ENCODE data around the gene ATP7B.

The ATP7B gene

DNA sequence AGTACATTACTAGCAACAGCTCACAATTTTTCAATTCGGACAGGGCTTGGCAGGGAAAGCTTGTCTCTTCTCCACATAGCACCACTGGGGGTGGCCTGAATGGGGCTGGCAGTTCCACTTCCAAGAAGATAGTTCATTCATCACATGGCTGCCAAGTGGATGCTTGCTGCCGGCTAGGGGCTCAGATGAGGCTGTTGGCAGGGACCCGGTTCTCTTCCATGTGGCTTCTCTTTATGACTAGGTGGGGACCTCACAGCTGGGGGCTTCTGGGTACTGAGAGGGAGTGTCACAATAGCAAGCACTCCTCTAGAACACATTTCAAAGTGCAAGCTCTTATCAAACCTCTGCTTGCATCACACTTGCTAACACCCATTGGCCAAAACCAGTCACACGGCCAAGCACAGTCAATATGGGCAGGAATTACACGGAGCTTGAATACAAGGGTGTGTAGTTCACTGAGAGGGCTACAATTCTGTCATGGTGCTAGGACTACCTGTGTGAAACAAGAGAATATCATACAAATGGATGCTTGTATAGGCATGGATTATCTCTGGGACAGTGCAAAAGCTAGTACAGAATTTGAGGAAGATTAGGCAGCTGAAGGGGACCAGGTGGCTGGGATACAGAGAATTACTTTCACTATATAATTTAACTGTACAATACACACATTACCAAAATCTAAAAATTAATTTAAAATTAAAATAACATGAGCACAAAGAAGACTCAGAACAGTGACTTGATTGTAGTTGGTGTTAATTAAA is 32.3 kb downstream of the ATP7B start:
- no peak for DNase-seq

DNA sequence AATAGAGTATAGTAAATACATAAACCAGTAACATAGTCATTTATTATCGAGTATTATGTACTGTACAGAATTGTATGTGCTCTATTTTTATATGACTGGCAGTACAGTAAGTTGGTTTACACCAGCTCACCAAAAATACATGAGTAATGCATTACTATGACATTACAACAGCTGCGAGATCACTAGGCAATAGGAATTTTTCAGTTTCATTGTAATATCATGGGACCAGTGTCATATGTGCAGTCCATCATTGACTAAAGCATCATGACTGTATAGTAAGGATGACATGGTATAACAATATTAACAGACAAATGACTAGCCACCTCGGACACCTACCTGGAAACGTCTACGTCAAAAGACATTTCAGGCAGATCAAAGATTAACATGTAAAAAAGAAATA is 33.6 kb downstream of the ATP7B start:
- DNase-seq: no peak

DNA sequence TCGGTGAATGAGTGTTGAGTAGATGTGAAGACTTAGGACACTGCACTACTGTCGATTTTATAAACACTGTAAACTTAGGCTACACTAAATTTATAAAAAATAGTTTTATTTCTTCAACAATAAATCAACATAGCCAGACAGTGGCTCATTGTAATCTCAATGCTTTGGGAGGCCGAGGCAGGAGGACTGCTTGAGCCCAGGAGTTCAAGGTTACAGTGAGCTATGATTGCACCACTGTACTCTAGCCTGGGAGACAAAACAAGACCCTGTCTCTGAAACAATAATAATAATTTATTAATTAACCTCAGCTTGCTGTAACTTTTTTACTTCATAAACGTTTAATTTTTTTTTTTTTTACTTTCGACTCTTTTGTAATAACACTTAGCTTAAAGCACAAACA is 34.4 kb downstream of the ATP7B start:
- no peak for DNase-seq

DNA sequence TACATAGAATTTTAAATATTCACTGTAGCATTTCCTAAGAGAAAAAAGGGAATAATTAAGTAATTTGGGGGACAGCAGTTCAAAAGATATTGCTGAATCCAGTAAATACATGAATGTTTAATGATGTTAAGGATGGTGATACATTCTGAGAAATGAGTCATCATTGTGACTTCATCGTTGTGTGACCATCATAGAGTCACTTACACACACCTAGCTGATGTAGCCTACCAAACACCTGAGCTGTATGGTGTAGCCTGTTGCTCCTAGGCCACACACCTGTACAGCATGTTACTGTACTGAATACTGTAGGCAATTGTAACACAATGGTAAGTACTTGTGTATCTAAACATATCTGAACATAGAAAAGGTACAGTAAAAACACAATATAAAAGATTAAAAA is 34.8 kb downstream of the ATP7B start:
- no peak for DNase-seq

DNA sequence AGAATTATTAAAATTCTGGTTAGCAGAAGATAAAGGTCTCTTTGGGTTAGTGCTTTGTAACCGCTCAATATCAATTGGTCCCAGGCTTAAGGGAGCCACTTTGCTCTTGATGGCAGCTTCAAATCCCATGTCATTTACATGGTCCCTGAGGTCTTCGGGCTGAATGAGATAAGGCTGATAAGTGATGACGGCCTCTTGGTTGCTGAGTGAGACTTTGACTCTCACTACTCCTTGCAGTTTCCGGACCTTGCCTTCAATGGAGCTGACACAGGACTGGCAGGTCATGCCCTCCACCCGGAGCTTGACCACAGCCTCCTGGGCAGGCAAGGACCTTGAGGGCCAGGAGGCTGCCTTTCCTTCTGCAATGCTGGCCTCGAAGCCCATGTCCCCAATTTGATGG is 36.8 kb downstream of the ATP7B start:
- DNase-seq: no peak

DNA sequence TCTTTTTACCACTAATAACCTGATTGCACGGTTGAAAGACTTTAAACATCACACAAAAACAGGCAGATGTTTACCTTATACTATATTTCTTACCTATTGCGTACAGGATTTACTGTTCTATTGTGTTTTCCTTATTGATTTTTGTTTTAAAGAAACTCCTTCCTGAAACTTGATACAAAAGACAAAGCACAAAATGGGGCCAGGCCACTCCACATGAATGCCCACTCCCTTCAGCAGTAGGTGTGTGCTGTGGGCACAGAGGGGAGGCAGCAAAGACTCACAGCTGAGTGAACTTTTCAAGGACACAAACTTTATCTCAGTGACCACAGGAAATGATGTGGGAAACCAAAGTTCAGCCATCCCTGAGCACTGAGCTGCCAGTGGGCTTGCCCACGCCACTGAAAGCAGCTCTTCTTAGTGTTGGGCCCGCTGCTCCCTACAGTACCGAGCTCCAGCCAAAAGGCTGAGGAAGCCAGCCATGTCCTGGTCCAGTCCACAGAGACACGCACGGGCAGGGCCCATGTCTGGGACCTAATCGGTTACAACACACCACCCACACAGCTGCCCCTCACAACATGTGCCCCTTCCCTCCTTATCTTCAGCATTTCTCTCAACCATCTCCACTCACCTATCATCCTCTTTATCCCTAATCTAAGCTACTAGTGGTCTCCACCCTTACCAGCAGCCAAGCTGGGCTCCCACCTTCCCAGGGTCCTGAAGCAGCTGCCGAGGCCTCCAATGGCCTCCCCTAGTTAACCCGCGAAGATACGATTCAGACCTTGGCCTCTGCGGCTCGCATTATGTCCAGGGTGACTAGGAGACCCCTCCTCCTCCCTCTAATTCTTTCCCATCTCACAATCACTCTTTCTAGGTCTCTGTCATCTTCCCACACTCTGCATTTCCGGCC is 39.5 kb downstream of the ATP7B start:
- no peak for DNase-seq

DNA sequence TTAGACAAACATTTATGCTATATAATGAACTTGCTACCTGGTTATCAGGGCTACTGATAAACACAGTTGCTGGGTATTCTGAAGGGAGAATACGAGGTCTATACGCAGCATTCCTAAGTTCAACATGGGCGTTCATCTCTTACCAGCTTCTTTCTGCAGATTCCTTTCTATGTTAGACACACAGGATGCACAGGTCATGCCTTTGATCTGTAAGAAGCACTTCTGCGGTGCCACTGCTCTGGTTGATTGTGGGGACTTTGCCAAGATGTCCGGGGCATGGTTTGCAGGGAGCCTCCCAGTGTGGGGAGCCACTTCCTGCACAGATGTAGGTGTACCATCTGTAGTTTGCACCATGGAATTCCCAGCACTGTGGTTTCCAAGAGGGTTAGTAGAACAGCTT is 40.9 kb downstream of the ATP7B start:
- DNase-seq: no peak

DNA sequence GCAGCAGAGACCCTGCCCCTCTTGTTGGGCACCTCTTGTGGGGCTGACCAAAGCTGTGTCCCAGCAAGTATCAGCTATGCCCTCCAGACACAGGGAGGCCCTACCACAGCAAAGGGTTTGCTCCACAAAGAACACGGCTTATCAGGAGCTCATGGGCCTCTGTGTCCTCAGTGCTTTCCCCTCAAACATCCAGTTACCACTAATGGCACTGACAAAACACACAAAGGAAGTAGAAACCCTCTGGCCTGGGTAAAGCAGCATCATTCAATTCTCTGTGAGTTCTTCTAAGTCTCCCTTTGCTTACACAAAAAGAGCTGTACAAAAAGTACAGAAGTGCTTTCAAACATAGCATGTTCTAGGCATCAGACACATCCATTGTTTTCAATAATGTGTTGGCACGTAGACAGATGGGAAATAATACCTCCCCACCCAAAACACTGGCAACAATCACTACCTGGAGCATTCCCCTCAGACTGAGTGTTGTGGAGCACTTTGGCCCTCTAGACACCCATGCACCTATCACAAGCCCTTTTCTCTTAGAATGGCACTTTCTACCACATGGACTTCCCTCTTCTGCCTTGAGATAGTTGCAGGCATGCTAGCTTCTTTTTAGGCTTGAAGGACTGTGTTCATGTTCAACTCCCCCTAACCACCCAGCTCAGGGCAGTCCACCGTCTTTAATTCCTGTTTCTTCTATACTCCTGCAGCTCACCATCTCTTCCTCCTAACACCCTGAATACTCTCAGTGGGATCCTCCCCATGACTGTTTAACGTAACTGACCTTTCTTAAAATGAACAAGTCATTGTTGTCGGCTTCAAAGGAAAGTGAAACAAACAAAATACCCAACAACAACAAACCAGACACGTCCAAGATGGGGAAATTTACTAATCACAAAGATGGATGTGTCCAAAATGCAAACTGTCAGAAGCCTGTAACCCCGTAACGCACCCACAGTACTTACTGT is 43.5 kb downstream of the ATP7B start:
- DNase-seq: no peak

DNA sequence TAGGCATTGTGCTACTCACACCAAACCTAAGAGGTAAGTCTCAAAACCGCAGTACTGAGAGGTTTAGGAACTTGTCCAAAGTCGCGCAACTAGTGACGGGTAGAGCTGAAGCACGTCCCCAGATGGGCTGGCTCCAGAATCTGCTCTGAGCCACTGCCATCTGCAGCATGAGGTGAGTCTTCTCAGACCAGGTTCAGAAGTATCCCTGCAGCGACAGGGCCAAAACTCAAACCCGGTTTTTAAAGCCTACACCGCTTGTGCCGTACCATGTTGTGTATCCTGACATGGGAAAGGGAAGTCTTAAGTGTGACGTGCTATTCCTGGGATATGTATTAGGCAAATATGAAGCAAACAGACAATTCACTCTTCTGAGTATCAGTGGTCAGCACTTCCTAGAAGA is 45.1 kb downstream of the ATP7B start:
- no peak for DNase-seq

DNA sequence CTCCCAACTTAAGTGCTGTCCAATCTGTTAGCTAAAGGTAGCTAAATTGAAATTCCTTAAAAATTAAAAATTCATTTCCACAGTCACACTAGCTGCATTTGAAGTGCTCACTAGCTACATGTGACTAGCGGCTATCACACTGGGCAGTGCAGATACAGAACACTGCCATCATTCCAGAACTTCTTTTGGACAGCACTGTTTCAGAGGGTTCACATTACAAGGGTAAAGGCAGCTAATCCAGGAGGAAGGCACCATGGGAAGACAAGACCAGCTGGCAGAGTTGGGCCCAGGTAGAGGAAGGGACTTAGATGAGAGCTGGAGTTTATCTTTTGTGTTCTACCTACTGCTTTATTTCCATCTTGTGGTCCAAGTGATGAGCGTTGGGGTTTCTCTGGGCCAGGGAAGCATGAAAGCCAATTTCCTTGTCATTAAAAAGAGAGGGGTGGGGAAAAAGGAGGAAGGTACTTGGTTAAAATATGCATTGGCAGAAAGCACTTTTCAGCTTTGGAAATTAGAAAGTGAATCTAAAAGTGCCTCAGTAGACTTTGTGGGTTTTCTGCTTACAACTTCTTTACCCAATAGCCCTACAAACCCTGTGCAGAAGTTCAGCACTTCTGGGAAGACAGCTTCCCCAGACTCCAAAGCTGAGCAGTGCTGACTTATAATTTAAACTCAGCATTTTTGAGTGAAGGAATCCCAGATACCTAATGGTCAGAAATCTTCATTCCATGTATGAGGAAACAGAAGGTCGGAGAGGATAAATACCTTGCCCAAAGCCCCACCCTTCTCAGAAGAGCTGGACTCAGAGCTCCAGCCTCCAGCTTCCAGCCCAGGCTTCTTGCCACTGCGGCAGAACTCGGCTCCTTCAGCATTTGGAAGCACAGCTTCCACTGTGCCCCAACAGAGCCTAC is 49.5 kb downstream of the ATP7B start:
- no peak for DNase-seq

DNA sequence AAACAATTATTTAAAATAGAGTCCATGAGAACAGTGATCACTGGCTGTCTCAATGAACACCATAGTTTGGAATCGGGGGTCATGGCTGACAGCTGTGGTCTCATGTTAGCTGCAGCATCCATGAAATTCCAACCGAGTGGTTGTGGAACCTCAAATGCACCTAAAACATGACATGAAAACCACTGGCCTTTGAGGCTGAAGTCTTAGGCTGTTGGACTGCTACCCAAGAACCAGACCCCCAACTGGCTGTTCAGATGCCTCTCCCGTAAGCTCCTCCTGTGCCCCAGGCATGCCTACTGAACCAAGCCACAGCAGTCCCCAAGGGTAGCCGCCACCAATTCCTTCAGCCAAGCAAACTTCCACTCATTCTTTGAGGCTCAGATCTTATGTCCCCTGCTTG is 50.5 kb downstream of the ATP7B start:
- no peak for DNase-seq

DNA sequence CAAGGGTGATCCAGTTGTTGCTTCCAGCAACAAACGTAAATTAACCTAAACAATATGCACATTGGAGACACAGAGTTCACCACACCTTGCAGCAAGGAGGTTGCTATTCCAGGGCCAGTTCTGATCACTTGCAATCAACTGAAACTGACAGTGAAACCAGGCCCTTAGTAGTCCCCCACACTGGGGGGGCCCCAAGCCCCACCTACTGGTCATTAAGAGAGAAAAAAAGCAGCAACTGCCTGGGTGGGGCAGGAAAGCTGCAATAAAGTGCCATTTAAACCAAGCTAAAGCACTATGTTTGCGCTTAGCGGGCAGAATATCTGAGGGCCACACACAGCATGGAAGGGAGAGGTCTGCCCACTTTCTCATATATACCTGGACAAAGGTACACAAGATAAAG is 51.5 kb downstream of the ATP7B start:
- no peak for DNase-seq

DNA sequence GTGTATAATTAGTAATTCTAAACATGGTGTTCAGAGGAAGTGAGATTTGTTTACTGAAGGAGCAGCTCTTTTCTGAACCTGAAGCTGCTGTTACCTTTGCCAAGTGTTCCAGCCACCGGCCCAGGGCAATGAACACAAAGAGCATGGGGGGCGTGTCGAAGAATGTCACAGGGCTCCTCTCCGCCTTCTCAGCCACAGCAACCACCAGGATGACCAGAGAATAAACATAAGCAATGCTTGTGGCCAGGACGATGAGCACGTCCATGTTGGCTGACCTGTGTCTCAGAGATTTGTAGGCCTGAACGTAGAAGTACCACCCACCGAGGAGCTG is 53.1 kb downstream of the ATP7B start:
- no peak for DNase-seq

DNA sequence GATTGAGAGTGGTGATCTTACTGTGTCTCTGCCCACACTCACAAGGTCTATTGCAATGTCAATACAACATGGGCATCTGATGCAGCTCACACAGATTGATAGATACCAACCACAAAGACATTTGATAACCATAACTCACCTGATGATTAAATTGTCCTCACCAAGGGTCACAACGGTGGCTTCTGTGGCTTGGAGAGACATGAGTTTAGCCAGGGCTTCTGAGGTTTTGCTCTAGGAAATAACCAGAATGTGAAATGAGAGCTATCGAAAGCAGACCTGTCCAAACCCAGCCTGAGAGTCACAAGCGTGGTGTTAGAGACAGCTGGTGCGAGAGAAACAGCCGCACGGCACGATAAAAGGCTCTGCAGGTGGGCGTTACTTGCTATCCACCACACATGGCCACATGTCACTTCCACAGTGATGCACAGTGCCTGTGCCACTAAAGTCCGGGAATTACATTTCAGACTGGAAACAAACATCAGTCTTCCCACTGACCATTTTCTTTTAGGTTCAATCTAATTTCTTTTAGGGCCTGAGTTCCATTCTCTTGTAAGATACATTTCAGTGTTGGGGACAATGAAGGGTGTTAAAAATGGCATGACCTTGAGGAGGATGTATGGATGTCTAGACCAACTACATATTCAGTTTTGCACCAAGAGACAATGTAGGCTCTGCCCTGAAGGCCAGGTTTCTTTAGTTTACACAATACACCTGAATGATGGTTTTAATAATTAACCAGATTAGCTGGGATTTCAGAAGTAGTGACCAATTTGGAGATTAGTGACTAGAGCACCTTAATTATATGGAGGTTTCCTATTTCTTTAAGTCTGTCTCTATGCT is 53.7 kb downstream of the ATP7B start:
- peak in 1 of 51 donors; percentile 13 for DNase-seq

DNA sequence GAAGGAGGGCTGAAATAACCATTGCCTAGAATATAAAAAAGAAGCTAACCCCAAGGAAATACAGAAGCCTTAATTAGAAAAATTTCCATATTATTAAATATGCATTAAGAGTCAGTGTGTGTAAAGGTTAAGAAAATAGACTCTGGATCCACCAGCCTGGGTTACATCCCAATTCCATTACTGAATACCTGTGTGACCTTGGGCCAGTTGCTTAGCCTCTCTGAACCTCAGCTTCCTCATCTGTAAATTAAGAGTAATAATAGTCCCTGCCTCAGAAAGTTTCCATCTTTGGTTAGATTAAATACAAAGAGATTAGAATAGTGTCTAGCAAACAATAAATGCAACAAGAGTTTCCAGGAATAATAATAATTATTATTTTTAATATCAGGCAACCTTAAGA is 54.5 kb downstream of the ATP7B start:
- DNase-seq: no peak

DNA sequence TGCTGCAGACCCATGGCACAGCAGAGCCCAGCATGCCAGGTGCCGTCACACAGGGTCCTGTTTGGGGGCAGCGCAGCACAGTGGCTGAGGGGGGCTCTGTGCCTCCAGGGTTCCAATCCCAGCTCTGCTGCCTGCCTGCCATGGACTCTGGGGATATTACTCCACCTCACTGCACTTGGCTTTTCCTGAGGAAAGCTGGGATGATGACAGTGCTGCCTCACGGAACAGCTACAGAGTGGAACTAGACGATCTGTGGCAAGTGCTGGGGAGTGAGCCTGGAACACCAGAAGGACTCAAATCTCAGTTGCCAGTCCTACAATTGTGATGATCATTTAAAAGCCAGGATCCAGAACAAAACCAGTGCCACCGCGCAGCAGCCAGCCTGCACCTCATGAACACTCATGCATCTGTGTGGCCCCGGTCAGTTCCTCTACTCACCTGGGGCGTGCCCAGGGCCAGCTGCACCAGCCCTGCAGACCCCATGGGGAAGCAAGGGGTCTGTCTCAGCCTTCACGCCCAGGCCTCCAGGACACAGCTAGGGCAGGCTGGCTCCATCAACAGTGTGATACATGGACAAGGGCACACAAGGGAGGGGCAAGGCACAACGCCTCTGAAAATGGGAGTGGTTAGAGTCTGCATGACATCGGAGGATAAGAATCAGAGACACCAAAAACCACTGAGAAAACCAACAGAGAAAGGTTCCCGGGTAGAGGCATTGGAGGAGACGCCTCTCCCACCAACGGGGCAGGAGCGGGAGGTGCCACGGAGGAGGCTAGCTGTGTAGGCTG is 55.2 kb downstream of the ATP7B start:
- DNase-seq: no peak

DNA sequence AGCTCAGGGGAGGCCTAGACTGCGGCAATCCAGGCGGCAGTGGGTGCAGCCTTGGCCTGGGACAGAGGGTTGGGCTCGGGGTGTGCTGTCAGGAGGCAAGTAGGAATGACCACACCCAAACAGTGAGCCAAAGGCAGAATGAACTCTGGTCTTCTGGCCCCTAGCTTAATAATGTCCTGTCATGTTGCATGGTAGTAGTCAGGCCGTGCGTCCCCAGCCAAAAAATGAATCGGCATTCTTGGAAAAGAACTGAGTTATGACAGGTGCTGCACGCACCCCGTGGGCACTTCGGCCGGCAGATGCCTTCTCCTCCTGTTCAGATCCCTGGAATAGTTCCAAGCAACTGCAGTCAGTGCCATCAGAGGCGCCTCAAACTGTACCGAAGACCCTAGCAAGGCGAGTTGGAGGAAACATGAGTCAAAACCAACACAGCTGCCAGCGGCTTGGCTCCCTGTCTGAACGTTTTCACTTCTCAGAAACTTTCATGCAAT is 55.9 kb downstream of the ATP7B start:
- peak in 1 of 51 donors; percentile 8 for DNase-seq

DNA sequence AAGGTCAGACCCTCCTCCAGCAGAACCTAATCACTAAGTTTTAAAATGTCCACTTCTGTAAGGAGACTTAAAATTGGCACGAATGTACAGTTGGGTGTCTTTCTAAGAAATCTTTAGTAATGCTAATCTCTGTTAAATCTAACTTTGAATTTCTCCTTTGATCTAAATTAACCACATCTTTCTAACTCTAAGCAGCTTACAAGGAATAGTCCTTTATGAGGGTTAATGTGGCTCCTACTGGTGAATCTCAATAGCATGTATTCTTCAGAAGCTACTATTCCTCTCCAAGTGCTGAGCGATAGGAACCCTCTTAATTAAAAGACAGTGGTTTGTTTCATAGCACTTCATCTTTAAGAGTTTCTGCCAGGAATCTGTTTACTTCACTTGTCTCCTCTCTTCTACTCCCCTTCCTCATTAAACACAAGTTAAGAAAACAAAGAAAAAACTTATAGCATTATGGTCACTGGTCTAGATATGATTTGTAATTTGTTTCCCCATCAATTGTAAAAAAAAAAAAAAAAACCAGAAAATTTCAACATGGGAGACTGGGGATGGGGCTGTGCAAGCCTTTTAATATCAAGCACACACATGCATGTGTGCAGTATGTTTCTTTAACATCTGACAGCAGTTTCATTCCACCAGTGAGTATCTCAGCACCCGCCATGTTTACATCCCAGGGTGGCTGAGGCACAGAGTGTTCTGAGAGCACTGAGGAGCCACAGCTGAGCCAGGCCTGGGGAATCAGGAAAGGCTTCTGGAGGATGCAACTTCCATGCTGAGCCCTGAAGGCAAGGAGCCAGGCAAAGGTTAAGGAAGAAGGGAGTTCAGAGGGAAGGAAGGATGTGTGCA is 57.7 kb downstream of the ATP7B start:
- DNase-seq: no peak
